ENCODE data around the gene SPOCK3. TPM values are rescaled to one million over a fixed set of nuclear protein-coding genes. Genes with fewer than 3 reads are reported as not detected.

The SPOCK3 gene
- total RNA-seq, 1 experiment from 2014 or later: 1.4 TPM

- in situ Hi-C loops (cut with HindIII; ENCODE audit: low pct_unique_long_range_greater_than_20kb, low sequenced_read_pairs) (no loop called here), intact Hi-C loops (cut with micrococcal nuclease; ENCODE audit: unreplicated experiment) (no loop called here)
- TF ChIP-seq REST (IDR thresholded peaks at IDR 0.05; ENCODE audit: insufficient read depth in 1 of 2, low read depth in 2 of 2, low read length in 1 of 2) (no peak), SIN3A (IDR thresholded peaks at IDR 0.05; ENCODE audit: borderline replicate concordance, insufficient read depth, low read depth, low read length) (no peak), CTCF (IDR thresholded peaks at IDR 0.05) (no peak), TCF7L2 (IDR thresholded peaks at IDR 0.05; ENCODE audit: low read depth, low read length) (no peak), POLR2AphosphoS5 (IDR thresholded peaks at IDR 0.05; ENCODE audit: low read depth, low read length) (no peak)
- Histone ChIP-seq H3K36me3 (ENCODE audit: control insufficient read depth, insufficient read depth, low read length) (no peaks in the 10 kb centered on the region), H3K27me3 (ENCODE audit: control insufficient read depth, insufficient read depth, low read length) (no peaks in the 10 kb centered on the region), H3K4me1 (ENCODE audit: control insufficient read depth, insufficient read depth, low read length) (no peaks in the 10 kb centered on the region), H3K4me3 (ENCODE audit: low read depth in 2 of 2, low read length in 2 of 2) (no peak overlapping the region), H3K9me3 (ENCODE audit: control insufficient read depth, insufficient read depth, low read depth, low read length) (no peaks in the 10 kb centered on the region), H3K27ac (ENCODE audit: low read length) (no peak overlapping the region)
- ATAC-seq (no peak), DNase-seq (ENCODE audit: low read depth, low spot score) (no peak)
- ChIA-PET POLR2A (no interaction called here), CTCF (no interaction called here)
- BruUV-seq (replicated peaks): no TSS peak
Measured at GRCh38 chr4:166930464-166930863, 303.8 kb downstream of the SPOCK3 start.

GRCh38 chr4:166924424-166924823 is 309.9 kb downstream of the SPOCK3 start:
- Histone ChIP-seq H3K36me3 (ENCODE audit: control insufficient read depth, insufficient read depth, low read length) (no peaks in the 10 kb centered on the region), H3K27me3 (ENCODE audit: control insufficient read depth, insufficient read depth, low read length) (no peaks in the 10 kb centered on the region), H3K27ac (ENCODE audit: low read length) (no peak overlapping the region), H3K4me1 (ENCODE audit: control insufficient read depth, insufficient read depth, low read length) (no peaks in the 10 kb centered on the region), H3K9me3 (ENCODE audit: control insufficient read depth, insufficient read depth, low read depth, low read length) (no peaks in the 10 kb centered on the region), H3K4me3 (ENCODE audit: low read depth in 2 of 2, low read length in 2 of 2) (no peak overlapping the region)
- BruUV-seq (replicated peaks): no TSS peak
- no peak for DNase-seq (ENCODE audit: low read depth, low spot score)
- no peak; the same call in 1 of the 2 replicates for ATAC-seq
- intact Hi-C loops (cut with micrococcal nuclease; ENCODE audit: unreplicated experiment) (no loop called here), in situ Hi-C loops (cut with HindIII; ENCODE audit: low pct_unique_long_range_greater_than_20kb, low sequenced_read_pairs) (no loop called here)
- POLR2A ChIA-PET: no interaction called here
- TF ChIP-seq TCF7L2 (IDR thresholded peaks at IDR 0.05; ENCODE audit: low read depth, low read length) (no peak), REST (IDR thresholded peaks at IDR 0.05; ENCODE audit: insufficient read depth in 1 of 2, low read depth in 2 of 2, low read length in 1 of 2) (no peak), SIN3A (IDR thresholded peaks at IDR 0.05; ENCODE audit: borderline replicate concordance, insufficient read depth, low read depth, low read length) (no peak), POLR2AphosphoS5 (IDR thresholded peaks at IDR 0.05; ENCODE audit: low read depth, low read length) (no peak), CTCF (IDR thresholded peaks at IDR 0.05) (no peak)
- CTCF ChIA-PET: no interaction called here

All from Panc1 (cell line).